ENCODE measurements around the gene ALDH1A1.

- TF ChIP-seq CTCF (optimal IDR thresholded peaks at IDR 0.05 in 1 of 3, IDR thresholded peaks at IDR 0.05 in 1 of 3, conservative IDR thresholded peaks at IDR 0.05 in 1 of 3; ENCODE audit: extremely low read depth in 1 of 3, insufficient read depth in 2 of 3, low read length in 3 of 3) (no peak), EZH2 (IDR thresholded peaks at IDR 0.05; ENCODE audit: low read length) (no peak)
Observed at GRCh38 chr9:72864327-72864726, 88.5 kb downstream of the ALDH1A1 start.
